CD4-positive, alpha-beta T cell (primary cell): Measurements from ENCODE around the gene SND1. TPM values are rescaled to one million over a fixed set of nuclear protein-coding genes. Genes with fewer than 3 reads are reported as not detected.

Experiments
- ATAC-seq: fragments of 200-7000 bp; cut with Tn5 transposase; one replicate; pipeline ENCODE4 v1.10.0; 2022; ENCODE audit warnings: mild to moderate bottlenecking; ENCODE audit not compliant: poor library complexity
- CTCF ChIA-PET: fragments of 350-600 bp; sonication (Branson Sonifier 250); formaldehyde crosslinking; loops from one replicate; lab custom pipeline; 2021; ENCODE audit warnings: antibody characterized with exemption, inconsistent platforms; lab: Charles Lee
- POLR2A ChIA-PET: fragments of 350-600 bp; sonication (Branson Sonifier 250); formaldehyde crosslinking; loops from one replicate; lab custom pipeline; 2021; ENCODE audit warnings: antibody characterized with exemption, inconsistent platforms; lab: Charles Lee
- DNase-seq, 14 experiments: peaks; one replicate each; pipeline ENCODE4 v3.0.0-alpha.2; 2013 to 2020; ENCODE audit warnings: mixed read lengths in 2 of 14
- H3K27ac ChIP-seq, 2 donors: one replicate each; pipeline versions ENCODE4 v1.5.1 to v1.7.0; 2013; ENCODE audit warnings: low read length in 2 of 2, low read depth in 1 of 2, mild to moderate bottlenecking in 1 of 2
- H3K27me3 ChIP-seq, 2 experiments: 1 replicate in 1 of 2; 2 replicates in 1 of 2; pipeline versions ENCODE4 v1.6.1 to v1.7.0; 2013; ENCODE audit warnings: low read length in 2 of 2, control low read depth in 1 of 2, mild to moderate bottlenecking in 1 of 2, moderate library complexity in 1 of 2; ENCODE audit not compliant: insufficient read depth in 2 of 2, control insufficient read depth in 1 of 2
- H3K36me3 ChIP-seq: one replicate; pipeline ENCODE4 v1.6.1; 2013; ENCODE audit warnings: low read length, control low read depth; ENCODE audit not compliant: insufficient read depth
- H3K4me1 ChIP-seq: one replicate; pipeline ENCODE4 v1.6.1; 2013; ENCODE audit warnings: low read length, control low read depth; ENCODE audit not compliant: insufficient read depth
- H3K4me3 ChIP-seq: one replicate; pipeline ENCODE4 v1.5.1; 2013; ENCODE audit warnings: mild to moderate bottlenecking, low read length, moderate library complexity
- H3K9me3 ChIP-seq, 2 experiments: 1 replicate in 1 of 2; 2 replicates in 1 of 2; pipeline versions ENCODE4 v1.6.1 to v1.7.0; 2013; ENCODE audit warnings: low read length in 2 of 2, mild to moderate bottlenecking in 2 of 2, control low read depth in 1 of 2, moderate library complexity in 1 of 2; ENCODE audit not compliant: control insufficient read depth in 1 of 2, insufficient read depth in 1 of 2
- H3K27ac Mint-ChIP-seq: one replicate; pipeline ENCODE4 v1.8.0; 2020; ENCODE audit warnings: mixed read lengths
- H3K27me3 Mint-ChIP-seq: one replicate; pipeline ENCODE4 v1.8.0; 2021; ENCODE audit warnings: mixed read lengths
- H3K36me3 Mint-ChIP-seq: one replicate; pipeline ENCODE4 v1.8.0; 2021; ENCODE audit warnings: low read depth, mixed read lengths
- H3K4me1 Mint-ChIP-seq: one replicate; pipeline ENCODE4 v1.8.0; 2021; ENCODE audit warnings: low read depth, mixed read lengths
- H3K4me3 Mint-ChIP-seq: one replicate; pipeline ENCODE4 v1.8.0; 2020; ENCODE audit warnings: mild to moderate bottlenecking, mixed read lengths
- H3K9me3 Mint-ChIP-seq: one replicate; pipeline ENCODE4 v1.8.0; 2020; ENCODE audit warnings: mixed read lengths
- intact Hi-C, 2 experiments: fragments of 100-400 bp; cut with DNase I in 1 of 2; cut with micrococcal nuclease in 1 of 2; formaldehyde crosslinking; loops; one replicate each; pipeline versions ENCODE4 v1.15.1 to v1.9.0; 2023 to 2025; cut with DNase I, micrococcal nuclease
- total RNA-seq, 174 experiments: library from RNA in 2 of 174; stranded (reverse) in 2 of 174; gene quantifications; one replicate each; pipeline ENCODE4 v1.2.3 and lab custom pipeline; 2021 to 2026
- TF ChIP-seq, protein P1 (sequence below): fragments of 200-600 bp; IDR thresholded peaks from one replicate; pipeline ENCODE4 v1.8.0; 2022; ENCODE audit warnings: antibody characterized with exemption, mild to moderate bottlenecking

The SND1 gene
- total RNA-seq, 2 experiments from 2014 or later = 104 to 113 TPM

DNA sequence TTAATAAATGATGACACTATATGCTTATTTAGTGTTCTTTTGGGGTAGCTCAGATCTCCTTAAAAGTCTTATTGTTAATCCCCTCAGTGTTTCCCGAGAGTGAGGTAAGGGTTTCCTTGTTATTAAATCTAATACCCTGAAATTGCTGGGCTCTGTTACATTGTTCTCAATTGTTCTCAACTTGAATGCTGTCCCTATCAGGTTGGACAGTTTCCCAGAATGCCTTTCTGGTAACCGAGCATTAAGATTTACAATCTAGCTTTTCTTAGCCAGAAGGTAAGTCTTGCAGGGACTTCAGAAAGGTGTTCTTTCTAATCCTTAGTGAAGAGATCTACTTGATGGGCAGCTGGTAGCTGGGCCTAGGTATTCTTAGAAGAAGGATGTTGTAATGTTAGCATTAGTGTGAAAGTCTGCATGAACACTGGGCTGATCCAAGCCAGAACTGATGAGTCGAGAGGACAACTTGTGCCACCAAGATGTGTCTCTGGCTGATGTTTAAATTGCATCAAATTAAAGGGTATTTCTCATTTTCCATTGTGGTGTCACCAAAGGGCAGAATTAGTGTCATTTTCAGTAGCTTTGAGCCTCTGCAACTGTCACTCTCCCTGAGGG is 89.9 kb downstream of the SND1 start:
- Histone ChIP-seq H3K4me3 (no peak overlapping the region), H3K4me1 (no peaks in the 10 kb centered on the region), H3K27me3 (no peaks in the 10 kb centered on the region), H3K9me3 (no peaks in the 10 kb centered on the region), H3K27ac (no peak overlapping the region), H3K36me3 (peaks cover 12% of the 10 kb centered on the region)
- CTCF ChIA-PET = no interaction called here
- POLR2A ChIA-PET = no interaction called here
- no peaks in the 10 kb centered on the region for H3K9me3 Mint-ChIP-seq
- TF ChIP-seq, protein P1, sequence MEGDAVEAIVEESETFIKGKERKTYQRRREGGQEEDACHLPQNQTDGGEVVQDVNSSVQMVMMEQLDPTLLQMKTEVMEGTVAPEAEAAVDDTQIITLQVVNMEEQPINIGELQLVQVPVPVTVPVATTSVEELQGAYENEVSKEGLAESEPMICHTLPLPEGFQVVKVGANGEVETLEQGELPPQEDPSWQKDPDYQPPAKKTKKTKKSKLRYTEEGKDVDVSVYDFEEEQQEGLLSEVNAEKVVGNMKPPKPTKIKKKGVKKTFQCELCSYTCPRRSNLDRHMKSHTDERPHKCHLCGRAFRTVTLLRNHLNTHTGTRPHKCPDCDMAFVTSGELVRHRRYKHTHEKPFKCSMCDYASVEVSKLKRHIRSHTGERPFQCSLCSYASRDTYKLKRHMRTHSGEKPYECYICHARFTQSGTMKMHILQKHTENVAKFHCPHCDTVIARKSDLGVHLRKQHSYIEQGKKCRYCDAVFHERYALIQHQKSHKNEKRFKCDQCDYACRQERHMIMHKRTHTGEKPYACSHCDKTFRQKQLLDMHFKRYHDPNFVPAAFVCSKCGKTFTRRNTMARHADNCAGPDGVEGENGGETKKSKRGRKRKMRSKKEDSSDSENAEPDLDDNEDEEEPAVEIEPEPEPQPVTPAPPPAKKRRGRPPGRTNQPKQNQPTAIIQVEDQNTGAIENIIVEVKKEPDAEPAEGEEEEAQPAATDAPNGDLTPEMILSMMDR = no peak
- peaks cover 32% of the 10 kb centered on the region for H3K4me1 Mint-ChIP-seq
- intact Hi-C loops = no loop called here
- H3K27me3 Mint-ChIP-seq = no peaks in the 10 kb centered on the region
- H3K36me3 Mint-ChIP-seq = peaks cover 26% of the 10 kb centered on the region
- no peak for DNase-seq
- H3K4me3 Mint-ChIP-seq = no peak overlapping the region
- no peak overlapping the region for H3K27ac Mint-ChIP-seq
- no peak for ATAC-seq

DNA sequence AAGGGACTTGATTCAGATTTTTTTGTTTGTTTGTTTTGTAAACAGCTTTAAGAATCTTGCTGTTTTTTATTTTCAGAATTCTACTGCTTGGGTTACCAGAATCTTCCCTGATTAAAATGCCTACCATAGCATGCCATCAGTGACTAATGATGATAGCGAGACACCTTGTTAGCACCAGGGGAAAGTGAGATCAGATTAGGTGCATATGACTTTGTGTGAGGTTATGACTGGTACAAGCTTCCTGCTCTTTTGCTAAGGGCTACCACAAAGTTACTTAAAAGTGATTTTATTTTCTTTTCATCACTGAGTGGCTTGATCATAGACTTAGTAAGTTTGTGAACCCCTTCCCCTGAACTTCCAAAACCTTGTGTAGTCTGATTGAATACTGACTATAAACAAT is 93.5 kb downstream of the SND1 start:
- TF ChIP-seq, protein P1 = no peak
- Histone ChIP-seq H3K4me1 (no peaks in the 10 kb centered on the region), H3K27me3 (no peaks in the 10 kb centered on the region), H3K4me3 (no peak overlapping the region), H3K36me3 (peaks cover 2% of the 10 kb centered on the region), H3K27ac (no peak overlapping the region), H3K9me3 (no peaks in the 10 kb centered on the region)
- POLR2A ChIA-PET = no interaction called here
- no peak for ATAC-seq
- CTCF ChIA-PET = no interaction called here
- peak in 1 of 14 experiments; percentile 17 for DNase-seq
- no peak overlapping the region for H3K27ac Mint-ChIP-seq
- H3K27me3 Mint-ChIP-seq = no peaks in the 10 kb centered on the region
- intact Hi-C loops = no loop called here
- H3K9me3 Mint-ChIP-seq = no peaks in the 10 kb centered on the region
- no peak overlapping the region for H3K4me3 Mint-ChIP-seq
- H3K4me1 Mint-ChIP-seq = peaks cover 43% of the 10 kb centered on the region
- H3K36me3 Mint-ChIP-seq = peaks cover 7% of the 10 kb centered on the region

DNA sequence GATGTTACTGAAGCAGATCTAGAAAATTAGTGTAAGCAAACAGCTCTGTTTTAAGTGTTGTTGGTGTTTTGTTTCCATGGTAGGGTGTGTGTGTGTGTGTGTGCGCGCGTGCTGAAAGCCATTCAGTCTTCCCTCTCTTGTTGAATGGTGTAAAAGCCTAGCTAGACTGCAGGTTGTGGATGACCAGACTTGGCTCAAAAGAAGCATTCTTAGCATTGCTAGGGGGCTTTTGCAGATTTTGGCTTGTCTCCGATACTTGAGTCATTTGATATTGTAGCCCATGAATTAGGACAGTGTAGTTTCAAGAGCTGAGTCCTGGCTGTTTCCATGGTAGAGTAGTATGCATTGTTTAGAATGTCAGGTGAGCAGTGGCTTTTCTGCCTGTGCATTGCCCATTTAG is 99.1 kb downstream of the SND1 start:
- intact Hi-C loops = no loop called here
- peaks cover 4% of the 10 kb centered on the region for H3K4me1 ChIP-seq
- TF ChIP-seq, protein P1 = no peak
- Mint-ChIP-seq H3K4me1 (peaks cover 62% of the 10 kb centered on the region), H3K4me3 (no peak overlapping the region), H3K27ac (no peak overlapping the region), H3K36me3 (peaks cover 6% of the 10 kb centered on the region), H3K9me3 (no peaks in the 10 kb centered on the region), H3K27me3 (no peaks in the 10 kb centered on the region)
- ChIA-PET CTCF (no interaction called here), POLR2A (no interaction called here)
- ATAC-seq = no peak
- no peak for DNase-seq
- H3K4me3 ChIP-seq = no peak overlapping the region
- no peaks in the 10 kb centered on the region for H3K9me3 ChIP-seq
- H3K36me3 ChIP-seq = peaks cover 3% of the 10 kb centered on the region
- H3K27me3 ChIP-seq = no peaks in the 10 kb centered on the region
- no peak overlapping the region for H3K27ac ChIP-seq
